Activated naive CD4-positive, alpha-beta T cell treated with anti-CD3 and anti-CD28 coated beads, Interleukin-2, amount 10 ng/mL, durations not matched to agents 7 days and 5 days (primary cell): ENCODE data around the gene ZNF423.

Source experiments
- CTCF ChIA-PET: fragments of 350-600 bp; sonication (Branson Sonifier 250); formaldehyde crosslinking; loops from one replicate; lab custom pipeline; 2021; ENCODE audit warnings: antibody characterized with exemption; lab: Charles Lee
- DNase-seq: peaks from one replicate; pipeline ENCODE4 v3.0.0-alpha.2; 2020
- H3K27ac Mint-ChIP-seq: one replicate; pipeline ENCODE4 v1.8.0; 2021; ENCODE audit warnings: mild to moderate bottlenecking, moderate library complexity, mixed read lengths
- H3K27me3 Mint-ChIP-seq: one replicate; pipeline ENCODE4 v1.8.0; 2021; ENCODE audit warnings: mild to moderate bottlenecking, mixed read lengths
- H3K36me3 Mint-ChIP-seq: one replicate; pipeline ENCODE4 v1.8.0; 2021; ENCODE audit warnings: mixed read lengths
- H3K4me1 Mint-ChIP-seq: one replicate; pipeline ENCODE4 v1.8.0; 2021; ENCODE audit warnings: mixed read lengths
- H3K4me3 Mint-ChIP-seq: one replicate; pipeline ENCODE4 v1.8.0; 2021; ENCODE audit warnings: mild to moderate bottlenecking, moderate library complexity, mixed read lengths
- H3K9me3 Mint-ChIP-seq: one replicate; pipeline ENCODE4 v1.8.0; 2021; ENCODE audit warnings: mixed read lengths

Gene ZNF423

GRCh38 chr16:49635591-49636581 is 220.0 kb downstream of the ZNF423 start:
- CTCF ChIA-PET, result no interaction called here
- H3K9me3 Mint-ChIP-seq, result no peaks in the 10 kb centered on the region
- no peaks in the 10 kb centered on the region for H3K4me1 Mint-ChIP-seq
- H3K27me3 Mint-ChIP-seq, result no peaks in the 10 kb centered on the region
- no peaks in the 10 kb centered on the region for H3K36me3 Mint-ChIP-seq
- no peak overlapping the region for H3K27ac Mint-ChIP-seq
- no peak for DNase-seq
- H3K4me3 Mint-ChIP-seq, result no peak overlapping the region

- no peak overlapping the region for H3K4me3 Mint-ChIP-seq
- H3K9me3 Mint-ChIP-seq, result no peaks in the 10 kb centered on the region
- no peaks in the 10 kb centered on the region for H3K4me1 Mint-ChIP-seq
- DNase-seq, result no peak
- CTCF ChIA-PET, result no interaction called here
- H3K27ac Mint-ChIP-seq, result no peak overlapping the region
- H3K36me3 Mint-ChIP-seq, result no peaks in the 10 kb centered on the region
- no peaks in the 10 kb centered on the region for H3K27me3 Mint-ChIP-seq
These were observed 220.9 kb downstream of the ZNF423 start for GRCh38 chr16:49635009-49635350.

- H3K4me1 Mint-ChIP-seq, result no peaks in the 10 kb centered on the region
These were observed 221.5 kb downstream of the ZNF423 start for GRCh38 chr16:49634235-49635008.

GRCh38 chr16:49632795-49633184 is 223.1 kb downstream of the ZNF423 start:
- H3K4me1 Mint-ChIP-seq, result no peaks in the 10 kb centered on the region
- H3K4me3 Mint-ChIP-seq, result no peak overlapping the region
- DNase-seq, result no peak
- no peak overlapping the region for H3K27ac Mint-ChIP-seq
- H3K27me3 Mint-ChIP-seq, result no peaks in the 10 kb centered on the region
- H3K9me3 Mint-ChIP-seq, result no peaks in the 10 kb centered on the region
- CTCF ChIA-PET, result no interaction called here
- H3K36me3 Mint-ChIP-seq, result no peaks in the 10 kb centered on the region

More at GRCh38 chr16:49634235-49635008, 221.5 kb downstream of the ZNF423 start:
- Mint-ChIP-seq H3K9me3 (no peaks in the 10 kb centered on the region), H3K36me3 (no peaks in the 10 kb centered on the region), H3K27me3 (no peaks in the 10 kb centered on the region), H3K4me3 (no peak overlapping the region), H3K27ac (no peak overlapping the region)
- CTCF ChIA-PET, result no interaction called here
- no peak for DNase-seq

- no peak overlapping the region for H3K27ac Mint-ChIP-seq
- DNase-seq, result no peak
- CTCF ChIA-PET, result no interaction called here
- H3K36me3 Mint-ChIP-seq, result no peaks in the 10 kb centered on the region
- H3K4me3 Mint-ChIP-seq, result no peak overlapping the region
- H3K9me3 Mint-ChIP-seq, result no peaks in the 10 kb centered on the region
- H3K27me3 Mint-ChIP-seq, result no peaks in the 10 kb centered on the region
- no peaks in the 10 kb centered on the region for H3K4me1 Mint-ChIP-seq
These were observed 223.7 kb downstream of the ZNF423 start for GRCh38 chr16:49632086-49632794.

GRCh38 chr16:49631187-49632041 is 224.5 kb downstream of the ZNF423 start:
- Mint-ChIP-seq H3K9me3 (no peaks in the 10 kb centered on the region), H3K27ac (no peak overlapping the region), H3K4me3 (no peak overlapping the region), H3K27me3 (no peaks in the 10 kb centered on the region), H3K4me1 (no peaks in the 10 kb centered on the region), H3K36me3 (no peaks in the 10 kb centered on the region)
- no peak for DNase-seq
- CTCF ChIA-PET, result no interaction called here

GRCh38 chr16:49630783-49631182 is 225.1 kb downstream of the ZNF423 start:
- H3K36me3 Mint-ChIP-seq, result no peaks in the 10 kb centered on the region
- no peaks in the 10 kb centered on the region for H3K4me1 Mint-ChIP-seq
- CTCF ChIA-PET, result no interaction called here
- H3K9me3 Mint-ChIP-seq, result no peaks in the 10 kb centered on the region
- no peak overlapping the region for H3K27ac Mint-ChIP-seq
- DNase-seq, result no peak
- H3K27me3 Mint-ChIP-seq, result no peaks in the 10 kb centered on the region
- no peak overlapping the region for H3K4me3 Mint-ChIP-seq

GRCh38 chr16:49629851-49630250 is 226.1 kb downstream of the ZNF423 start:
- CTCF ChIA-PET, result interaction anchor here (0.6 kb wide), 1 partner anchor 263 kb away, joined by 3 read pairs; no protein-coding TSS in a partner anchor
- Mint-ChIP-seq H3K27me3 (no peaks in the 10 kb centered on the region), H3K9me3 (no peaks in the 10 kb centered on the region), H3K36me3 (no peaks in the 10 kb centered on the region), H3K27ac (no peak overlapping the region), H3K4me1 (no peaks in the 10 kb centered on the region), H3K4me3 (no peak overlapping the region)
- no peak for DNase-seq

GRCh38 chr16:49628148-49628547 is 227.8 kb downstream of the ZNF423 start:
- Mint-ChIP-seq H3K36me3 (no peaks in the 10 kb centered on the region), H3K27ac (no peak overlapping the region), H3K9me3 (no peaks in the 10 kb centered on the region), H3K4me3 (no peak overlapping the region), H3K4me1 (no peaks in the 10 kb centered on the region), H3K27me3 (no peaks in the 10 kb centered on the region)
- CTCF ChIA-PET, result no interaction called here
- no peak for DNase-seq

- no peaks in the 10 kb centered on the region for H3K36me3 Mint-ChIP-seq
- H3K4me3 Mint-ChIP-seq, result no peak overlapping the region
- DNase-seq, result no peak
- no peak overlapping the region for H3K27ac Mint-ChIP-seq
- no peaks in the 10 kb centered on the region for H3K27me3 Mint-ChIP-seq
- H3K4me1 Mint-ChIP-seq, result no peaks in the 10 kb centered on the region
- CTCF ChIA-PET, result no interaction called here
- H3K9me3 Mint-ChIP-seq, result no peaks in the 10 kb centered on the region
These were observed 230.4 kb downstream of the ZNF423 start for GRCh38 chr16:49625311-49626065.

GRCh38 chr16:49623501-49624266 is 232.2 kb downstream of the ZNF423 start:
- DNase-seq, result no peak
- no peaks in the 10 kb centered on the region for H3K4me1 Mint-ChIP-seq
- H3K9me3 Mint-ChIP-seq, result no peaks in the 10 kb centered on the region
- no peak overlapping the region for H3K27ac Mint-ChIP-seq
- no peaks in the 10 kb centered on the region for H3K36me3 Mint-ChIP-seq
- no peak overlapping the region for H3K4me3 Mint-ChIP-seq
- CTCF ChIA-PET, result interaction anchor here (0.6 kb wide), 1 partner anchor 234 kb away, joined by 3 read pairs; no protein-coding TSS in a partner anchor
- no peaks in the 10 kb centered on the region for H3K27me3 Mint-ChIP-seq
